Embryonic facial prominence (tissue), 1 donor: ENCODE data around the gene PRLH.

ENCODE experiments used
- DNase-seq: peaks from one replicate; pipeline ENCODE4 v3.0.0-alpha.2; 2016; ENCODE audit errors: extremely low spot score

PRLH gene

DNA sequence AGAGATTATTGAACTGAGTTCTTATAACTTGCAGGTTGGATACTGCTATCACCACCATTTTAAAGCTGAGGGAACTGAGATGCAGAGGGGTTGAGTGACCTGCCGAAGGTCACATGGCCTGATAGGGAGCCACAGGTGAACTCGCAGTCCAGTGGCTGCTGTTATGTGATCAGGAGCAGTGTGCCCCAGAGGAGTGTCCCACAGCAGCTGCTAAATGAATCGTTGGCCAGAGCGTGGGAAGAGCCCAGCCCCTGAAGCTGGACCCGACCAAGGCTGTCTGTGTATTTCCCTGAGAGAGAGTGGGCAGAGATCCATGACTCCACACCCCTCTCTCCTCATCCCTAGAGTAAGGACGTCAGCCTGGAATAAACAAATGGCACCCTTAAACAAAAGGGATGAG lies 26.7 kb upstream of the PRLH start:
- no peak for DNase-seq

DNA sequence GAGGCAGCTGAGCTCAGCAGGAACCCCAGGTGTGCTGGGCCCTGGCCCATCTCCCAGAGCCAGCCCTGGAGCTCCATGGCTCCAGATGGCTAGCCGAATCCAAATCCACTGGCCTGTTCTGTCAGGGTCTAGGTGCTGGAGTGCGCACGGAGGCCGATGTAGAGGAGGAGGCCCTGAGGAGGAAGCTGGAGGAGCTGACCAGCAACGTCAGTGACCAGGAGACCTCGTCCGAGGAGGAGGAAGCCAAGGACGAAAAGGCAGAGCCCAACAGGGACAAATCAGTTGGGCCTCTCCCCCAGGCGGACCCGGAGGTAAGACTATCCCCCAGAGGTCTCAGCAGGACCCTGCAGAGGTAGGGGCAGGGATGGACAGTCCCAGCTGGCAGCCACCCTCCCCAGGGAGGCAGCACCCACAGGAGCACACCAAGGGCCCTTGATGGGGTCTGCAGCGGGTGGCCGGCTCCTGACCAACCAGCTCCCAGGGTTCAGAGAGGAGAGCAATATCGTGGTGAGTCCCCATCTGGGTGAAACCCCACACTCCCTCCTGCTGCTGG lies 26.1 kb upstream of the PRLH start:
- no peak for DNase-seq

DNA sequence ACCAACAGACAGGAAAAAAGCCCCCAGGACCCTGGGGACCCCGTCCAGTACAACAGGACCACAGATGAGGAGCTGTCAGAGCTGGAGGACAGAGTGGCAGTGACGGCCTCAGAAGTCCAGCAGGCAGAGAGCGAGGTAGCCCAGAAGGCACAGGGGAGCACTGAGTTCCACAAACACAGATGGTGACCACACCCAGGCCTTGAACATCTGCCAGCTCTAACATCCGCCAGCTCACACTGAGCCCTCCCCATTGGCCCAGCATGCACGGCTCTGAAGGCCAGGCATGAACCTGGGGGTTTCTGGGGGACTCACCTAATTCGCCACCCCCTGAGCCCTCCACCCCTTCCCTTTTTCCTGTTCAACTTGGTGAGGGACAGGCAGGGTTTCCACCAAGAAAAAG lies 25.6 kb upstream of the PRLH start:
- DNase-seq: no peak

DNA sequence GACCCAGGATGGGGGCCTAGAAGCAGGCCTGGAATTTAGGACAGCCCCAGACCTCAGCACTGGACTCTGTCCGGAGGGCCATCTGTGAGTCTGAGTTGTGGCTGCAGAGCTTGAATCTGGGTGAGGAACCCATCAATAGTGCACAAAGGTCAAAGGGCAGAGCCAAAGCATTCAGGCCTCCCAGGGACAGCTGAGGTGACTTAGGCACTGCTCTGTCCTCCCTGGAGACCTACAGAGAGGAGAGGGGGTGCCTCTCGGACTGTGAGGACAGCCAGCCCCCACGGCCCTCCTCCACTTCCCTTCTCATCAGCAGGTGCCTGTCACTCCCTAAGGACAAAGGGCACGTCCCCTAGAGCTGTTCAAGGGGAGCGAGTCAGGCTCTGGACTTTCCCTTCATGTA lies 25.1 kb upstream of the PRLH start:
- DNase-seq: no peak

DNA sequence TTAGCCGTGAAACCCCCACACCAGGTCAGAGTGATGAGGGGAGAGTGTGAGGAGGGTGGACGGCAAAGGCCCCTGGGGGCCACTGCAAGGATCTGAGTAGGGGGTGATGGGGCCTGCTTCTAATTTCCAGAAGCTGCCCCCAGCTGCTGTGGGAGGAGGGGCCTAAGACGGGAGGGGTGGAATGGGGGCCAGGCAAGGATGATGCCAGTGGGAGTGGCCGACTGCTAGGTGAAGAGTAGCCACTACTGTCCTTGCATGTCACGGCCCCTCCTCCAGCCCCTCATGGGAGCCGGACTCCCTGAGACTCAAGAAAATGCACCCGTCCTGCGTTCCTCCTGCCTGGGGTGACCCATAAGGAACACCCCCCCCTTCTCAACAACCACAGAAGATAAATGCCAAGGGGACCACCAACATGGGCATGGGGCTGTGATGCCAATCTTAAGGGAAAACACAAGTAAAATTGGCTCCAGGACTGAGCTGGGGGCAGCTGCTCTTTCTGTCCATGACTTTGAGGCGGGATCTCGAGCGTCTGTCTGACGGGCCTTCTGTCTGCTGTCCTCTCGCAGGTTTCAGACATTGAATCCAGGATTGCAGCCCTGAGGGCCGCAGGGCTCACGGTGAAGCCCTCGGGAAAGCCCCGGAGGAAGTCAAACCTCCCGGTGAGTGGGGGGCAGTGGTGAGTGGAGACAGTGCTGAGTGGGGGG lies 24.2 kb upstream of the PRLH start:
- DNase-seq: no peak

DNA sequence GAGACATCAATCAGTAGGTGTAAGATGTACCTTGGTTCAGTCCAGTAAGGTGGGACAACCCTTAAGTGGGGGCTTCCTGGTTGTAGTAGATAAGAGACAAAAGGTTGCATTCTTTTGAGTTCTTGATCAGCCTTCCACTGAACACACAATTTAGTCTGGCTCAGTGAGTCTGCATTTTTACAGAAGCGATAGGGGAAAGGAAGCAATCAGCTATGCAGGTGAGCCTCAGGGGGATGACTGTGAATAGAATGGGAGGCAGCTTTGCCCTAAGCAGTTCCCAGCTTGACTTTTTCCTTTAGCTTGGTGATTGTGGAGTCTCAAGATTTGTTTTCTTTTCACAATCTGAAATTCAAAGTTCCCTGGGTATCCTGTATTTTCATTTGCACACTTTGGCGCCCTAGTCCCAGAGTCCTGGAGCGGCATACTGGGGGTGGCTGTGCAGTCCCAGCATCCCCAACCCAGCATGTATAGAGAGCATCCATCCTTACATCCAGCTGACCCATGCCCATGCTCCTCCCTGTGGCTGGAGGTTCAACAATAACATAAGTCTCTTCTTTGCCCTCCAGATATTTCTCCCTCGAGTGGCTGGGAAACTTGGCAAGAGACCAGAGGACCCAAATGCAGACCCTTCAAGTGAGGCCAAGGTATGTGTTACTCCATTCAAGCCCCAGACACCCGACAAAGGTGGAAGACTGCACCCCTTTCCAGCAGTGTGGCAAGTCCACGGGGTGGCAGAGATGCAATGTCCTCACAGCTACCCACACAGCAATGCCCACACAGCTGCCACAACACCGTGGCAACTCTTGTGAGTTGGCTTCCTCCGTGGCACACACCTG lies 20.1 kb upstream of the PRLH start:
- no peak for DNase-seq

DNA sequence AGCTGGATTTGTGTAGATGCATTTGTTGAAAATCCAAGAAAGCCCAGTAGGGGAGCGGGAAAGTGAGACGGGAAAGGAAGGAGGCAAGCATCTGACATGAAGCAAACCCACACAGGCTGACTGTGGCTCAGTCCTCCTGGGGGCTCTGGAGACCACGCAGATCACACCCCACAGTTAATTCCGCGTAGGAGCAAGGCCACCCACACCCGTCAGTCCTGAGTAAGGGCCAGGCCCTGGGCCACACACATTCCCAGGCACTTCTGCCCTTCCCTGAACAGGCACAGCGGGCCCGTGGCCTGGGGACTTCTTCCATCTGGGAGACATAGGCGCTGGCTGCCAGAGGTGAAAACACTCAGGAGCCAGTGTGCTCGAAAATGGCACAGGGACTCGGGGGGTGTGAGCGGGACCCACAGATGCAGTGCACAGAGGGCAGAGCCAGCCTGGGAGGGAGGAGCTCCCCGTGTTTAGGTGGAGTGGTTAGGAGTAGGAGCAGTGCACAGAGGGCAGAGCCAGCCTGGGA lies 19.4 kb upstream of the PRLH start:
- no peak for DNase-seq

DNA sequence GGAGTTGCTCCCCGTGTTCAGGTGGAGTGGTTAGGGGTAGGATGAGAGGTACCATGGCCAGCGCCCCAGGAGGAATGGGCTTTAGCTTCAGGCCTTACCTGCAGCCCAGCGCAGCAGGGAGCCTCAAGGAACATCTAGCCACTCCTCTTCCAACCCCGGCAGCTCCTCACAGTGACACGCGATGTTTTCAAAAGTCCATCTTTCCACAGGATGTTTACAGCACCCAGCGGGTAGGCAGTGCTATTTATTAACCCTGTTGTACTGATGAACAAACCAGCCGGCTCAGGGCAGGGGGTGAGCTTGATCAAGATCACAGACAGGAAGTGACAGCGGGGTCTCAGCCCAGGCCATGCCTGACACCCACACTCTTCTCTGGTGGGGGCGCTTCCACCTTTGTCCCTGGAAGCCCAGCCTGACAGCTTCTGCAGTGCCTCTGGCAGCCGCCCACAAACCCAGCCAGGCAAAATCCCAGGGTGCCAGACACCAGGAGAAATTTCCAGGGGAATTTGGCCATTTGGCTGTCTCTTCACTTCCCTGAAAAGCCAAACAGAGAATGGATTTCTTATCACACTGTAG lies 18.4 kb upstream of the PRLH start:
- DNase-seq: no peak

DNA sequence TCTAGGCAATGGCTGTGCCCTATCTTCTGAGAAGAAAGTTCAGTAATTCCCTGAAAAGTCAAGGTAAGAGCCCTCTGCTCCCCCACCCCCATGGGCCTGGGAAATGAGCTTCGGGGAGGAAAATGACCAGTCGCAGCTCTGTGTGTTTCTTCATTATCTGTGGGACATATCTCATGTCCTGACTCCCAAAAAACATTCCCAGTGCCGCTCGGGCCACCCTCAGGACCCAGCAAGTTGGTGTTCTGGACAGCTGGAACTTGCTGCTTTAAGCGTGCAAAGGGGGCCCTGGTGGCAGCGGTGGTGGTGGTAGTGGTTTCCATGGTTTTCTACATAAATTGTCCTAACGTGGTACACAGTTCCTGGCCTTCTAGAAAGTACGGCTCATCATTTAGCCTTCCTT lies 17.2 kb upstream of the PRLH start:
- no peak for DNase-seq

DNA sequence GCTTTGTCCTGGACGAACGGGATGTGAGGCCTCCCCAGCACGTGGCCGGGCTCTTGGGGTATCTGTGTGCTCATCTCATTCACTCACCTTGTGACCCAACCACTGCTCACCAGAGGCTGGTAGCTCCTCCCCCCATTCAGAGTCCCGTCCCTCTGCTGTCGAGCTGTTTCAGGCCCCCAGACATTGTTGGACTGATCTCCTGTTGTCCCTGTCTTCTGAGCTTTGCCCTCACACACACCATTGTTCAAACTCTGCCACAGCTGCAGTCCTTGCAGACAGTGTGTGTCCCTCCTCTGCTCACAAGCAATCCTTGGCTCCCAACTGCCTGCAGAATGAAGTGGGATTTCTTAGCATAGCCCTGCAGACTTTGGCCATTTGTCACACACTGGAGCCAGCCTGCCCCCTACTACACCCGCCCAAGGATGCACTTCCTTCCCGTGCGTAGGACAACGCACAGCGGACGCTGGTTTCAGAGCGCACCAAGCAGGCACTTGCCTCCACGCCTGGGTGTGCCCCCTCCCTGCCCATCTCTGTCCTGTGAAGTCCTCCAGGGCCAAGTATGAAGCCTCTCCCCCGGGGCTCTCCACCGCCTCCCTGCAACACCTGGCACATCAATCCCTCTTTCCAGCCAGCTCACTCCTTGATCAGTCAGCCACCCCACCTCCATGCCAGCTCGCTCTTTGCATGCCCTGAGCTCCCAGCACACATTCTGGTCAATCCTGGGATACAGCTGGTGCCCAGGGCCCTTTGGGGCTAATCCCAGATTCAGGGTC lies 16.5 kb upstream of the PRLH start:
- DNase-seq: no peak

DNA sequence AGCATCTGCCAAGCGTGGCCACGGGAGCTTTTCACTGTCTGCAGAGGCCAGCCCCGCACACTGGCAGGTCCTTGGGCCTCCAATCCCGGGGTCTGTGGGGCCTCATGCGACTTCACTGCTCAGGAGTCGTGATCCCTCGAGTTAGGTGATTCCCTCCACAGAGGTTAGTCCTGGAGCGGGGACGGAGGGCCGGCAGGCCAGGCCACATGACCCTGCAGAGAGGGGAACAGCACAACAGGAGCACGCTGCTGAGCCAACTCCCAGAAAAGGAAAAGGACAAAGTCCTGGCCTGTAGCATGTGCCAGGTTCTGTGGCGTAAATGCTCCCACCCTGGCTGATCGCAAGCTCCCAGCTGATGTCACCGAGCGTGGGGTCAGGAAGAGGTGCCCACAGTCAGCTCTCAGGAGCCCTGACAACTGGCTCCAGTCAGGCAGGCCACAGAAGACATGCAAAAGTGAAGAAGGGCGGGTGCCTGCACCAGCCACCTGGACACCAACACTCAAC lies 15.3 kb upstream of the PRLH start:
- DNase-seq: no peak

DNA sequence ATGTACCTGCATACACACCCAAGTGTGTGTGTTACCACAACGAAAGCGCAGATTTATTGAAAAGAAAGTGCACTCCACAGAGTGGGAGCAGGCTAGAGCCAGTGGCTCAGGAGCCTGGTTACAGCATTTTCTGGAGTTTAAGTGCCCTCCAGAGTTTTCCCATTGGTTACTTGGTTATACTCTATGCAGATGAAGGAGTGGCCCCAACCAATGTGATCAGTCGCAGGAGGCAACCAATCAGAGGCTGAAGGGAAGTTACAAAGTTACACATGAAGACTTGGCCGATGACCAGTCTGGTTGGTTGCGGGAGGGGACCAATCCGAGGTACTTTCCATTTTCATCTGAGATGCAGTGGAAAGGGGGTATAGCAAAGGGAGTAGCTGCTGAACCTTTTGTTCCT lies 13.5 kb upstream of the PRLH start:
- DNase-seq: no peak

DNA sequence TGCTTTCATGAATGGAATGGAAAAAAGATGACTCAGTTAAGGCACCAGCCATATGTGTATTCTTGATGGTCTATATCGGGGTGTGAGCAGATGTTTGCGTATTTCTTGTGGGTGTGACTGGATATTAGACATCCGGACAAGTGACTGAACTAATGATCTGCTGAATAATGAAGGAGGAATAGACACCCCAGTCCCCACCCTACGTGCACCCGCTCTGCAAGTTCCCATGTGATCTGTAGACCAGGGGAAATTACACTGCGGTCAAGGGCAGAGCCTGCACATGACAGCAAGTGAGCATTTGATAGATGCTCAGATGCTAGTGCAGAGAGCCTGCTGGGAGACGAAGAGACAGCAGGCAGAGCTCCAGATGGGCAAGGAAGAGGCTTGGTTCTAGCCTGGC lies 12.4 kb upstream of the PRLH start:
- no peak for DNase-seq

DNA sequence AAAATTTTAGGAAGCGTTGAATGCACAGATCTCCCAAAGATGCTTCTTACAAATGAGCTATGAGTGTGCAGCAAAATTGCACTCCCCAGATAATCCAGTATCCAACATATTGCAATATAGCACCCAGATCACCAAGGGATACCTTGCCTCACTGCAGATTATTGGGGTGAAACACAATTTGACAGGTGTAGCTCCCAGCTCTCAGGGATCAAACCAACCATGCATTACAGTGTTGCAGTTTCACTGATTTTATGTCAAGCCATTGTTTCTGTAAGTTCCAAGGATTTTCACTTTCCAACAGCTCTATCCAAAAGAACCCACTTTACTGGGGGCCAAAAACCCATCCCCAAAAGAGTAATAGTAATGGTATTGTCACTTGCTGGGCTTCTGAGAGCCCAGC lies 10.8 kb upstream of the PRLH start:
- DNase-seq: no peak

DNA sequence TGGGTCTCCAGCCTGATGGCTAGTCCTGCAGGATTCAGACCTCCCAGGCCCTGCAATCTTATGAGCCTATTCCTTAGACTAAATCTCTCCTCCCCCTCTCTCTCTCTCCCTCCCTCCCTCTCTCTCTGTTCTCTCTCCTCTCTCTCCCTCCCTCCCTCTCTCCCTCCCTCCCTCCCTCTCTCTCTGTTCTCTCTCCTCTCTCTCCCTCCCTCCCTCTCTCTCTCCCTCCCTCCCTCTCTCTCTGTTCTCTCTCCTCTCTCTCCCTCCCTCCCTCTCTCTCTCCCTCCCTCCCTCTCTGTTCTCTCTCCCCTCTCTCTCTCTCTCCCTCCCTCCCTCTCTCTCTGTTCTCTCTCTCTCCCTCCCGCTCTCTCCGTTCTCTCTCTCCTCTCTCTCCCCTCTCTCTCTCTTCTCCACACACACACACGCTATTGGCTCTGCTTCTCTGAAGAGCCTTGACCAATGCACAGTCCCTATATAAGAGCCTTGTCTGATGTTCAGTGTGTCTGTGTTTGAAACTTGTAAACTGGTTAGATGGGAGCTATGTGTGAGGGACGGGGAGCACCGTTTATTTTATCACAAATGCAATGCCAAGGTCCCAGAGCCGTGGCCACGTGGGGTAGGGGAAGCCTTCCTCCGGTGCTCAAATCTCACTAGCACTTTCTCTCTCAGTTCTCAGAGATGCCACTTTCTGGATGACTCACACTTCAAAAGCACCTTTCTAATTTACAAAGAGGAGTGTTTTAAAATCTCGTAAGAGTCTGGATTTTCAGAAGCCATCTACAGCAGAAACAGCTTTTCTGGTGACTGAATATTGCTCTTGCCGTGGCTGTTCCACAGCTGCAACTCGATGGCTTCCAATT lies 9.4 kb upstream of the PRLH start:
- DNase-seq: no peak

DNA sequence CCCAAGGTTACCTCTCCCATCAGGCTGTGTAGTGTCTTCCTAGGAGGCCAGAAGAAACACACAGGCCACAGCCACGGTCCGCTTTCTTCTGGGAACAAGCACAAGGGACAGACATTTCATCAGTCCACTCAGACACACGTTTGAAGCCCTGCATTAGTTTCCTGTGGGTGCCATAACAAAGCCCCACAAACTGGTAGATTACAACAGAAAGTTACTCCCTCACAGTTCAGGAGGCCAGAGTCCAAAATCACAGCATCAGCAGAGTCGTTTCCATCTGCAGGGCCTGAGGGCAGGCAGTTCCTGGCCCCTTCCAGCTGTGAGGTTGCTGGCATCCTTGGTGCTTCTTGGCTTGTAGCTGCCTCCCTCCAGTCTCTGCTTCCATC lies 8.8 kb upstream of the PRLH start:
- no peak for DNase-seq

DNA sequence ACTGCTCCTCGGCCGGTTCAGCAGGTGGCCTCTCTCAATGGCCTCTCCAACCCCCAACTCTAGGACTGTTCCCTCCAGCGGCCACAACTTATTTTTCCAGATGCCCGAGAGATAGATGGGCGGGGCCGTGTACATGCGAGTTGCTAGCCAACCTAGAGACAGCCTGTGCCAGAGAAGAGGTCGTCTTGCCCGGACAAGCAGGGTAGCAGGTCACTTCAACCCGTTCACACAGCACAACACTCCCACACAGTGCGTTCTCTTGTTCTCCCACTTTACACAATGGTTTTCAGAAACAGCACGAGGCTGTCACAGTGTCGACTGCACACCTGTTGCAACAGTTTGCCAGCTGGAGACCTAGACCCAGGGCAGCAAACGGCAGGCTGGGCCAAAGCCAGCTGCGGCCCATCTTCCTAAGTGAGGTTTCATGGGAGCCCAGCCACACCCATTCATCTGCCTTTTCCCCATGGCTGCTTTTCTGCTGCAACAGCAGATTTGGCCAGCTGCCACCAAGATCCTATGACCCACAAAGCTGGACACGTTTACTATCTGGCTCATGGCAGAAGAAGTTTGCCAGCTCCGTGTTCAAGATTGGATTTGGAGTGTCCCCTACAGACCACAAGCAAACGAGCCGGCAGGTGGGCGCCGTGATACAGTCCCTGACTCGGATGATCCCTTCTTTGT lies 7.3 kb upstream of the PRLH start:
- DNase-seq: no peak

DNA sequence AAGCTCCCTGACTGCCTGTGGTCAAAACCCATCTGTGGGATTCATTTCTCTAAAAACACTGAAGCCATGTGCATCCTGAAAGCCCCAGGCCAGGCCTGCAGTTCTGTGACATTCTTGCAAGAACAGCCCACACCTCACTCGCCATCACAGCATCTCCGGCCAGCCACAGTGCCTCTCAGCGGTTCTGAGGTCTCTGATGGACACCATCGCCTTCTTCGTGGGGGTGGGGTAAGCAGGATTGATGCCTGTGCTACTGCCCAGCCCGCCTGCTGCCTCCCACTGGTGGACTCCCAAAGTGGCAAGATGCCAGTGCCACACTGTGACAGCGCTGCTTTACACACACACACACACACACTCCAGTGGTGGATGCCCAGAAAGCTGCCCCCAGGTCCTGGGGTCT lies 5.2 kb upstream of the PRLH start:
- no peak for DNase-seq

DNA sequence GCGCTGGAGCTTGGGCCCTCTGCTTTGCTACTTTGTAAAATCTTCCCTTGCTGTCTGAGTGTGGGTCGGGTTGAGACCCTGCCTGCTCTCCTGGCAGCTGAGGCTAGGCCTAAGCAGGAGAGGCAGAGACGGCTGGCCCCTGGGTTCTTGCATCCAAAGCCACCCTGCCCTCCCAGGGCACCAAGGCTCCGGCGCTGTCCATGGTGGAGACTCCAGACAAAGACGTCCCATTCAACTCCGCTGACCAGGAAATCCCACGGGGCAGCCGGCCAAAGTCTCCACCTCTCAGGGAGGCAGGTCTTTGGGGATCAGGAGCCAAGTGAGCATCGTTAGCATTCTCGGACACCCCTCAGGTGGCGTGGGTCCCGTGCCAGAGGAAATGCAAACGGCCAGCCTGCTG lies 2.6 kb upstream of the PRLH start:
- no peak for DNase-seq

DNA sequence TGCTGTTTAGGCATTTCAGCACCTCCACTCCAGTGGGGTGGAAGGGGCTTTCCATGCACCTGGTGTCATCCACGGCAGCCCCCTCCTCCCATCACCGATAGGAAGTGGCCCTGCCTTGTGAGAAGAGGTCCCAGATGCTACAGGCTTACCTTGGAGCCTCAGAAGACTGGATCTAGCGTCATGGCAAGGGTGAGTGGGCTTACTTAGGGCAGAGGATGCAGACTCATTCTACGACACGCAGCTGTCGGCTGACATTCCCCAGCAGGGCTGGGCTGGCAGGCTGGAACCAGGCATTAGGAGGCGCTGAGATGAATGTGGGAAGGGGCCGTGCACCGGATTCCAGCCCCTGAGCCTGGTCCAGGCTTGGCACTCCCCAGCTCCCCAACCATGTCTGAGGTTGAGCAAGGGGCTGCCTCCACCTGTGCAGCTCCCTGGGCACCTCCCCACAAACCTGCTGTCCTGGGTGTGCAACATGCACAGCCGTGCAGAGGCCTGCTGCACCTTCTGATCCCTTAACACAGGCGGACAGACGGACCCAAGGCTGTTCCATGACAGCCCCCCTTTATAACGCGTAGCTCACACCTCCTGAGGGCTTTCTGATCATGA lies 1.7 kb upstream of the PRLH start:
- no peak for DNase-seq
